Testis (tissue), 3 donors: Measurements from ENCODE around the gene EHMT1. TPM values are rescaled to one million over a fixed set of nuclear protein-coding genes. Genes with fewer than 3 reads are reported as not detected.

ENCODE experiments used
- microRNA counts, 2 donors: library from miRNA; unstranded; fragments of <30 nt; microRNA quantifications; one replicate each; lab custom pipeline; 2016
- microRNA-seq, 2 donors: library from miRNA; unstranded; fragments of <30 nt; microRNA quantifications; one replicate each; pipeline ENCODE4, GENCODE V29; 2016; ENCODE audit warnings: borderline number of aligned reads in 2 of 2, borderline replicate concordance in 1 of 2
- polyA plus RNA-seq: library from polyadenylated mRNA; stranded (reverse); fragments of 350-450 nt; fragmentation: Illumina TruSeq; extraction: RNeasy Lipid Tissue Mini Kit (QIAGEN cat#74804); gene quantifications from one replicate; pipeline ENCODE4 v1.2.3, GENCODE V29; 2014; ENCODE audit warnings: low read depth, low replicate concordance; ENCODE audit not compliant: insufficient read depth
- small RNA-seq, 2 donors: library from RNA; depleted of rRNA; stranded (forward); fragments of <200 nt; gene quantifications; one replicate each; pipeline ENCODE3, GENCODE V24; 2016
- total RNA-seq, 2 donors: library from RNA; depleted of rRNA; stranded (reverse); fragments of >200 nt; gene quantifications; one replicate each; pipeline ENCODE4 v1.2.3, GENCODE V29; 2016

The EHMT1 gene
- total and polyA plus RNA-seq, 3 donors from 2014 or later = 116 to 207 (median 193) TPM

MicroRNAs encoded within 50 kb of the gene (microRNA counts, 767-probe panel; counts per million panel counts)
- 0 to 152 counts per million in 2 donors for microRNA hsa-miR-602 (lab: Ali Mortazavi, UCI)

Small RNAs within 50 kb of the gene (microRNA-seq; reads per million reads assigned to microRNA genes)
- gene MIR602 = 0 reads per million in 2 donors

Small RNAs within 50 kb of the gene (small RNA-seq; reads per million reads assigned to genes)
- gene MIR602 (0 reads per million in 2 donors), gene RF00017 (0 reads per million in 2 donors)

Other genes starting within 250 kb of the EHMT1 start
- gene EXD3, start 195.8 kb upstream of the EHMT1 start, total RNA-seq = 10 to 100 TPM; 15.5 to 24.5 TPM
- 8.9 TPM for gene EXD3, start 195.8 kb upstream of the EHMT1 start, polyA plus RNA-seq
- gene NOXA1, start 195.6 kb upstream of the EHMT1 start, total RNA-seq = 1 to 10 TPM; 4.6 to 8.0 TPM
- 2.5 TPM for gene NOXA1, start 195.6 kb upstream of the EHMT1 start, polyA plus RNA-seq
- gene ENTPD8, start 177.6 kb upstream of the EHMT1 start, total RNA-seq = 1 to 10 TPM; 2.0 to 2.2 TPM
- 0.37 TPM for gene ENTPD8, start 177.6 kb upstream of the EHMT1 start, polyA plus RNA-seq
- gene NSMF, start 159.7 kb upstream of the EHMT1 start, total RNA-seq = 100 to 1,000 TPM in 1 of 2 donors, 10 to 100 TPM in 1; 81.7 to 105 TPM
- gene NSMF, start 159.7 kb upstream of the EHMT1 start, polyA plus RNA-seq = 42.5 TPM
- gene PNPLA7, start 68.6 kb upstream of the EHMT1 start, total RNA-seq = 10 to 100 TPM; 10.9 to 17.8 TPM
- 4.2 TPM for gene PNPLA7, start 68.6 kb upstream of the EHMT1 start, polyA plus RNA-seq
- gene MRPL41, start 67.1 kb upstream of the EHMT1 start, total RNA-seq = 10 to 100 TPM; 29.8 to 55.0 TPM
- gene MRPL41, start 67.1 kb upstream of the EHMT1 start, polyA plus RNA-seq = 25.9 TPM
- 10 to 100 TPM; 61.8 to 92.5 TPM for gene DPH7, start 40.1 kb upstream of the EHMT1 start, total RNA-seq
- gene DPH7, start 40.1 kb upstream of the EHMT1 start, polyA plus RNA-seq = 34.7 TPM
- gene ZMYND19, start 28.5 kb upstream of the EHMT1 start, total RNA-seq = 10 to 100 TPM; 73.8 to 81.0 TPM
- 72.2 TPM for gene ZMYND19, start 28.5 kb upstream of the EHMT1 start, polyA plus RNA-seq
- 10 to 100 TPM; 38.2 to 47.6 TPM for gene ARRDC1, start 13.3 kb upstream of the EHMT1 start, total RNA-seq
- 36.8 TPM for gene ARRDC1, start 13.3 kb upstream of the EHMT1 start, polyA plus RNA-seq